Umbilical cord (tissue), 2 donors: ENCODE data around the gene PTGES2. TPM values are rescaled to one million over a fixed set of nuclear protein-coding genes. Genes with fewer than 3 reads are reported as not detected.

Experiments used
- DNase-seq: peaks from one replicate; pipeline ENCODE4 v3.0.0-alpha.2; 2015; ENCODE audit warnings: low spot score
- total RNA-seq: library from RNA; depleted of rRNA; stranded (reverse); fragments of >200 nt; gene quantifications from one replicate; pipeline ENCODE4 v1.2.3, GENCODE V29; 2014; ENCODE audit warnings: low replicate concordance; ENCODE audit not compliant: insufficient read depth

PTGES2 gene
- total RNA-seq, 1 donor from 2014 or later, result 26.0 TPM

GRCh38 chr9:128153060-128153946, 25.8 kb upstream of the PTGES2 start:
- no peak for DNase-seq

DNA sequence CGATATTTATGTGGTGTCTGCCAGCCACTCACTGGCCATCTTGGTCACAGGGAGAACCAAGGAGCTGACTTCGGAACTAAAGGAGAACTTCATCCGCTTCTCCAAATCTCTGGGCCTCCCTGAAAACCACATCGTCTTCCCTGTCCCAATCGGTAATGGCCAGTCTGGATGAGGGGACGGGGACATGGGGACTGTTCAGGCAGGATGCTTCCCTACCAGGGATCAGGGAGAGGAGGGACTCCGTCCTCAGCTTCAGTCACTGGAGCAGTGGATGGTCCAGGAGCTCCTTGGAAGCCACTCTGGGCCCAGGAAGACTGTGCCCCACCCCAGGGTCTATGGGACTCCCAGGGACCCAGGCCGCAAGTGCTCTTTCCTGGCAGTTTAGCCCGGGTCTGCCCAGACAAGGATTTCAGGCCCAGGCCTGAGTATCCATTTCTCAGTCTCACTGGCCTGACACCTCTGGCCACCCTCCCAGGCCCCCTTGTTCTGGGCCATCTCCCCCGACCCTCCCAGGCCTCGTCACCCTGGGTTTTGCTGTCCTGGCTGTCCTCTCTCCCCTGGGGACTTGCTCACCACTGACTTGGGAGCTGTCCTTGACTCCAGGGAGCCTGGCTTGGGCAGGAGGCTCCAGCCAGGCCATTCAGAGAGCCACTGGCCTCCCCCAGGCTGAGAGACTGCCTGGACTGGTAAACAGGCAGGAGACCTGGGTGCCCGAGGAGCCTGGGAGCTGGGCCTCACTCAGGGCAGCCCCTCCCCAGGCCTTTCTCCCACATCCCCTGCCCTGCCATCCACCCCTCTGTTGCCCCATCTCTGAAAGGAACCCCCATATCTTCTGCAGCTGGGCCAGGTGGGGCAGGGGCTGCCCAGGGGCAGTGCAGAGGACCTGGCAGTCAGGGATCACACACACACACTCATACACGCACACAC, 24.9 kb upstream of the PTGES2 start:
- DNase-seq, result no peak

DNA sequence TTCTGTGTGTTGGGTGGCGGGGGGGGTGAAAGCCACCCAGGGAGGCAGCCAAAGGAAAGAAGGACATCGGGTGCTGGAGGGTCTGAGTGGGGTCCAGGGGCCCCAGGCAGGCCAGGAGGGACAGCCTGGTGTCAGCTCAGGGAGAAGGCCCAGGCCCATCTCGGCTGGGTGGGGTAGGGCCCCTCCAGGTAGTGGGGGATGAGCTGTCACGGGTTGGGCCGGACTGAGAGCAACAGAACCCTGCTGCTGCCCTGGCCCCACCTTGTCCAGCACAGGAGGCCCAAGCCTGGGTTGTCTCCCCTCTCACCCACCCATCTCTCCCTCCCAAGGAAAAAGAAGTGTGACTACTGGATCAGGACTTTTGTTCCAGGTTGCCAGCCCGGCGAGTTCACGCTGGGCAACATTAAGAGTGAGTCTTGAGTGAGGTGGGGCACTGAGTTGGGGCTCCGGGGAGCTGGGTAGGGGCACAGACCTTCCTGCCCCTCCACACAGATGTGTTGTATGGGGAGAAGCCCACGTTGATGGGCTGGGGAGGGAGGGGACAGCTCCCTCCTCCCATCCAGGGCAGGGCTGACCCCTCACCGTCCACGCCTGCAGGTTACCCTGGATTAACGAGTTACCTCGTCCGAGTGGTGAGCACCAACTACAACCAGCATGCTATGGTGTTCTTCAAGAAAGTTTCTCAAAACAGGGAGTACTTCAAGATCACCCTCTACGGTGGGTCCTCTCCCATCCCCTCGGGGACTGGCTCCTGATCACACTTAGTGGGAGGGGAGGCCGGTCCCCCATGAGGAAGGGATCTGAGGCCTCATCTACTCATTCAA, 24.0 kb upstream of the PTGES2 start:
- no peak for DNase-seq

- peak; percentile 36 for DNase-seq
These were observed 23.2 kb upstream of the PTGES2 start for GRCh38 chr9:128150594-128151308.

DNA sequence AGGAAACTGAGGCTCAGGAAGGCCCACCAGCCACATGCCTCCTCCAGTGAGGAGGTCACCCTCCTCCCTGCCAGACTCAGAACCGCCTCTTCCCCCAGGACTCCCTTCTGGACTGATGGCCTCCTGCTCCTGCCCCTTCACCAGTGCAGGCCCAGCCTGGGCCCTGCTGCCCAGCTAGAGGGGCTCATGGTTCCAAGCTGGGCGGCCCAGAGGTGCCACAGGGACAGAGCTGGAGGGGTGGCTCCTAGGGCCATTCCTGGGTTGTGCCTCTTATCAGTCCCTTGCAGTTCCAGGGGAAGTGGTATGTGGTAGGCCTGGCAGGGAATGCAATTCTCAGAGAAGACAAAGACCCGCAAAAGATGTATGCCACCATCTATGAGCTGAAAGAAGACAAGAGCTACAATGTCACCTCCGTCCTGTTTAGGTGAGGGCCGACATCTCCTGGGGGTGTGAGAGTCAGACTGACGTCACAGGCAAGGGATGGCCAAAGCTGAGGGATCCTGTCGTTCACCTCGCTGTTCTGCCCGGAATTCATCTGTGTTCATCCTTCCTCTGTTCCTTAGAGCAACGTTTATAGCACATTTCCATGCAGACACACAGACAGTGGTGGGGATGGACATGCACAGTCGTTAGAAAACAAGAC, 22.5 kb upstream of the PTGES2 start:
- DNase-seq, result no peak

DNA sequence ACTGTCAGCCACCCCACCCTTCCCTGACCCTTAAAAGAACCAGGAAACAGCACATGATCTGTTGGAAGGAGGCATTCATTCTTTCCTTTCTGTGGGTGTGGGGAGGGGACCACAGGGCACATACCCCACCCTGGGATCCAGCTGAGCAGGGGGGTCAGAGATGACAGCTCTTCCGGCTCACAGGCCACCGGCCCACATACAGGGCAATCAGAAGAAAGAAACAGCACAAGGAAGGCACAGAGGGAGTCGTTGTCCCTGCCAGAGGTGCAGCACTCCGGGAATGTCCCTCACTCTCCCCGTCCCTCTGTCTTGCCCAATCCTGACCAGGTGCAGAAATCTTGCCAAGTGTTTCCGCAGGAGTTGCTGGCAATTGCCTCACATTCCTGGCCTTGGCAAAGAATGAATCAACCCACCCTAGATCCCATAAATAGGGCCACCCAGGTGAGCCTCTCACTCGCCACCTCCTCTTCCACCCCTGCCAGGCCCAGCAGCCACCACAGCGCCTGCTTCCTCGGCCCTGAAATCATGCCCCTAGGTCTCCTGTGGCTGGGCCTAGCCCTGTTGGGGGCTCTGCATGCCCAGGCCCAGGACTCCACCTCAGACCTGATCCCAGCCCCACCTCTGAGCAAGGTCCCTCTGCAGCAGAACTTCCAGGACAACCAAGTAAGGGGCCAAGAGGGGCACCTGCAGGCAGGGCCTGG, 21.6 kb upstream of the PTGES2 start, which contains the start of gene LCN2:
Gene LCN2 (plus strand): TSS at position 453 of the 701 bp plus-strand sequence. CDS start 73 bp downstream, at position 526.
- peak; percentile 26 for DNase-seq

DNA sequence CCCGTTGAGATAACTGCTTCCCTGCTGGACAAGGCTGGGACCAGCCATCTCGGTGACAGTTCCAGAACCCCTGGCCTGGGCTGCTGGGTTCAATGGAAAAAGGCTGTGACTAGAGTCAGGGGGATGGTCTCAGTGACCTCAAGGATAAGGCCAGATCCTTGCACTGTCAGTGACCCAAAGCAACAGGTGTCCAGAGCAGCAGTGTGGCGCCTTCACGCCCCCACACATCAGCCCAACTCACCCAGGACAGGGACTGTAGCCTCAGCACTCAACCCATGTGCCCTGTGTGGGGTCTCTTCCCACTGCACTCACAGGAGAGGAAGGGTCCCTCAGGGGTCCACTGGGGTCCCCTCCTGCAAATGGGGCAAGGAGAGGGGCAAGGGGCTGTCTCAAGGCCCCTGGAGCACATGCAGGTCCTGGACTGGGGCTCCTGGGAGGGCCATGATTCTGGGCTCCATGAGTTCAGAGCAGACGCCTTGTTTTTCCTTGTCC, 21.0 kb upstream of the PTGES2 start:
- no peak for DNase-seq

DNA sequence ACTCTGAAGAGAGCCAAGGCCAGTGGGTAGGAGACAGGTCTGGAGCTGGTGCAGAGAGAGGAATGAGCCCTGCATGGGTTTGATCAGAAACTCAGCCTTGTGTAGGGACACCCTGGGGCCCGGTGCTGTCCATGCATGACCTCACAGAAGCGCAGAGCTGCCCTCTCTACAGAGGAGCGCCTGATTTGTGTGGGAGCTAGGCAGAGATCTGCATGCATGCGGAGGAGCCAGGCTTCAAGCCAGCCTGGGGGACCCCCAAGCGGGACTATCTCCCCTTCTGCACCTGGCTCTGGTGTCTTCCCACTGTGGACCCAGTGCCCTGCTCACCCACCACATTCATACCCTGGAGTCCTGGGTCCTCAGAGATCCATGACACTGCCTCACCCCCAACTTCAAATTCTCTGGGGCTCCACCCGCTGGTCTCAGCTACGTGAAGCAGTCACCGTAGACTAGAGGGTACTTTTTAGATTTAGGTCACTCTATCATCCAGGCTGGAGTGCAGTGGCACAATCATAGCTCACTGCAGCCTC, 19.1 kb upstream of the PTGES2 start:
- DNase-seq, result no peak

- no peak for DNase-seq
These were observed 18.4 kb upstream of the PTGES2 start for GRCh38 chr9:128145951-128146351.

- peak; percentile 76 for DNase-seq
These were observed 18.0 kb upstream of the PTGES2 start for GRCh38 chr9:128145536-128145935.

DNA sequence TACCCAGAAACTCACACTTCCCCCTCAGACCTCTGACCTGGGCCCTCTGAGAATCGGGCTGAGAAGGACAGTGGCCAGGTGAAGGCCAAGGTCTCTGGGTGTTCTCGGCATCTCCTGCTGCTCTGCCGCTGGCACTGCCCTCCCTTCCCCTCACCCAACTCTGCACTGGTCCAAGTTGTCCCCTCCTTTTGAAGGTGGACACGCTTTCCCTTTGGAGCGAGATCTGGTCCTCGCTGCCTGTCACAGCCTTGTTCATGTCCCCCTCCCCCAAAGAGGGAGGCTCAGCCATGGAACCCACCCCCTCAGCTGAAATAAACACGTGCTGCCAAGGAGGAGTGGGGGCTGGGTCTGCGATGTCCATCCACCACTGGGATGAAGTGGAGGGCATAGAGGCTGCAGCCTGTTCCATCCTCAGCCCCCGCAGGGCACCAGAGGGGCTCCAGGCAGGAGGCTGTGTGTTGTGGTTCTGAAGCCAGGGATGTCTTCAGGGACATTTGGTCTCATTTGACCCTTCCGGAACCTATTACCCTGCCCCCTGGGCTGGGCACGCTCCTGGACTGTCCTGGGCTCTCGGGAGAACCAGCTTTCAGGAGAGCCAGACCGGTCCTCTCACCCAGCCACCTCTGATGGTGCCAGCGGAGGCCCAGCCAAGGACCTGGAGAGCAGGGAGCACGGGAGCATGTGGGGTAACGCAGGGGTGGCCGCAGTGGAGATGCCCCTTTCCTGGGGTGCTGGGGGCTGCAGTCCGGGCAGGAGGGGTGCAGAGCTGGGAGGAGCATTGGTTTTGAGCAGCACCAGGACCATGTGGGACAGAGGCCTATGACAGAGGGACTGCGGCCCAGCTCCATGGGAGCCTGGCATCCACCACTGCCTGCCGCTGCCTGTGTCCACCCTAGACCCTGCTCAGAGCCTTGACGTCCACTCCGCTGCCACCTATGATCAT, 17.0 kb upstream of the PTGES2 start:
- no peak for DNase-seq

DNA sequence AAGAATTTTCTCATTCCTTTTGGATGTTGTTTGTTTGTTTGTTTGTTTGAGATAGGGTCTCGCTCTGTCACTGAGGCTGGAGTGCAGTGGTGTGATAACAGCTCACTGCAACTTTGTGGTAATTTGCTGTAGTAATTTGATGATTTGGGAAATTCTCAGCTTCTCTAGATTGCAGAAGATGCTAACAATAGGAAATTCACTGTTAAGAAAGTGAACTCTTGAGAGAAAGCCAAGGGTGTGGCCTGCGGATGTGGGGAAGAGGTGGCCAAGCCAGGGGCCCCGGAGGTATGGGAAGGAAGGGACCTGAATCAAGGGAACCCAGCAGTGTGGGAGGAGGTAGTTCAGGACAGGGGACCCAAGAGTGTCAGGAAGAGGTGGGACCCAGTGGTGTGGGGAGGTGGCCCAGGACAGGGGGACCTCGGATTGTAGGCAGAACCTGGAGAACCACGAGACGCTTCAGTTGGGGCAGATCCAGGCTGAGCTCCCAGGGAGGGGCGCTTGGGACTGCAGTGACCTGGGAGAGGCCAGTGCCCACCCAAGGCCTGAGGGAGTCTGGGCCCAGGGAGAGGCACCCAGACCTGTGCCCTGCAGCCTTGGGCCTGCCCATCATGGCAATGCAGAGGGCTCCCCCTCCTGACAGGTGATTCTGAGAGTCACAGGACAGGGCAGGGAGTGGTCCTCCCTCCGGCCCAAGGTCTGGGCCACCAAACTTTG, 16.2 kb upstream of the PTGES2 start:
- no peak for DNase-seq

DNA sequence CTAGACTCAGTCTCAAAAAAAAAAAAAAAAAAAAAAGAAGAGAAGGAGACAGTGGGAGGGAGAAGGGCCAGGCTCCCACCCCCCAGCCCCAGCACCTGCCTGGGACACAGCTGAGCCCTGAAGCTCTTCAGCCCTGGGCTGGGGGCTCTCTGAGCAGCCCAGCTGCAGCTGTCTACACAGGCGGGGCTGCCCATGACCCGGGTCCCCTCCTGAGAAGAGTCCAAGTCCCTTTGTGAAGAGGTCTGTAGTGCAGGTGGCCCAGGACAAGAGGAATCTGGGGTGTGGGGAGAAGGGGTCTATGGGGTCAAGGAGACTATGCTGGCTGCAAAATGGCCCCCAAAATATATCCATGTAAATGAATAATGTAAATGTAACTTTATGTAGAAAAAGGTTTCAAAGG, 15.1 kb upstream of the PTGES2 start:
- no peak for DNase-seq

DNA sequence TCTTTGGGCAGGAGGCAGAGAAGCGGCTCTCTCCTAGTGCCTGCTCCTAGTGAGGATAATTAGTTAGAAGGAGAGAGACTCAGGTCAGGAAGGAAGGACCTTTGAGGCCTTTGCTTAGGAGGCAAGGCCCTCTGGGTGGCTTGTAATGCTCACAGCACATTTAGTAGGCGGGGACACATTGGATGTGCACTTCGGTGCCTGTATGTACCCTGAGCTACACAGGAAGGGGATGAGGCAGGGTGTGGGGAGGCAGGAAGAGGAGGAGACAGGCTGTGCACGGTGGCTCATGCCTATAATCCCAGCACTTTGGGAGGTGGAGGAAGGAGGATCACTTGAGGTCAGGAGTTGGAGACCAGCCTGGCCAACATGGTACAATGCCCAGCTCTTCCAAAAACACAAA, 14.5 kb upstream of the PTGES2 start:
- DNase-seq, result no peak

- DNase-seq, result no peak
These were observed 14.1 kb upstream of the PTGES2 start for GRCh38 chr9:128141604-128142003.

DNA sequence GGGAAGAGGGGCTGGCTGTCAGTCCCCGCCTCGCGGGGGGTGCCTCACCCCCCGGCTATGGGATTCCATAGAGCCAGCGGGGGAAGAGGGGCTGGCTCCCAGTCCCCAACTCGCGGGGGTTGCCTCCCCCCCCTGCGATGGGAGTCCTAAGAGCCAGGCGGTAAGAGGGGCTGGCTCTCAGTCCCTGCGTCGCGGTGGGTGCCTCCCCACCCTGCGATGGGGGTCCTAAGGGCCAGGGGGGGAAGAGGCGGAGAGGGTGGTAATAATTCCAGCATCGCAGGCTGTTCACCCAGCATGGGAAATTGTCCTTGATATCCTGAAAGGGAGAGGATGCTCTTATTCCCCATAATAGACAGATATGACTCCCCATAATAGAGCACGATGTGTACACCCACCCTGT, 12.1 kb upstream of the PTGES2 start:
- DNase-seq, result no peak

- DNase-seq, result no peak
These were observed 10.5 kb upstream of the PTGES2 start for GRCh38 chr9:128138001-128138400.
